ENCODE results near the gene GPX8. TPM values are rescaled to one million over a fixed set of nuclear protein-coding genes. Genes with fewer than 3 reads are reported as not detected.

Gene GPX8
- total and polyA plus RNA-seq, 2 of the 4 experiments (the other 2 are of a cell fraction): 131 to 166 TPM

GRCh38 chr5:55136521-55136920, 23.4 kb upstream of the GPX8 start:
- no peak overlapping the region for H3K56ac ChIP-seq (ENCODE audit: extremely low read depth, insufficient read depth, low read length)
- no peak overlapping the region for H3K4ac ChIP-seq (ENCODE audit: low read depth, low read length)
- H4K5ac ChIP-seq (ENCODE audit: low read depth, low read length): no peak overlapping the region
- no peak overlapping the region for H2BK5ac ChIP-seq (ENCODE audit: low read depth, low read length, poor library complexity, severe bottlenecking)
- H3K79me1 ChIP-seq (ENCODE audit: low read depth in 1 of 2, low read length in 2 of 2): no peaks in the 10 kb centered on the region
- in situ Hi-C loops (cut with MboI; ENCODE audit: low sequenced_read_pairs) (loop anchor here (25.0 kb wide), 1 partner anchor 649 kb away; no protein-coding TSS in a partner anchor), intact Hi-C loops (cut with micrococcal nuclease) (no loop called here), dilution Hi-C loops (cut with HindIII; ENCODE audit: low sequenced_read_pairs, unreplicated experiment) (loop anchor here (25.0 kb wide), 1 partner anchor 199 kb away; no protein-coding TSS in a partner anchor)
- TF ChIP-seq CHD1 (IDR thresholded peaks at IDR 0.05; ENCODE audit: low read depth, low read length) (no peak), RAD21 (IDR thresholded peaks at IDR 0.05; ENCODE audit: low read length) (no peak), ELK1 (IDR thresholded peaks at IDR 0.05; ENCODE audit: borderline replicate concordance, low read depth, low read length) (no peak), MAZ (IDR thresholded peaks at IDR 0.05; ENCODE audit: borderline replicate concordance, low read depth, low read length) (no peak), BHLHE40 (IDR thresholded peaks at IDR 0.05; ENCODE audit: low read depth, low read length) (no peak), USF2 (IDR thresholded peaks at IDR 0.05; ENCODE audit: low read depth, low read length) (no peak), MXI1 (IDR thresholded peaks at IDR 0.05; ENCODE audit: borderline replicate concordance, low read depth, low read length) (no peak), RCOR1 (IDR thresholded peaks at IDR 0.05; ENCODE audit: insufficient replicate concordance, low read length) (no peak), FOS (IDR thresholded peaks at IDR 0.05; ENCODE audit: low read depth, low read length) (no peak), MAFK (IDR thresholded peaks at IDR 0.05; ENCODE audit: low read depth, low read length) (no peak), CEBPB (IDR thresholded peaks at IDR 0.05; ENCODE audit: low read depth, low read length) (no peak), NFE2L2 (IDR thresholded peaks at IDR 0.05; ENCODE audit: low read depth, low read length) (no peak), RFX5 (IDR thresholded peaks at IDR 0.05; ENCODE audit: low read depth, low read length) (no peak), CTCF (conservative IDR thresholded peaks at IDR 0.05; ENCODE audit: low read depth, low read length) (no peak)
- H3K14ac ChIP-seq (replicated peaks; ENCODE audit: low read depth, low read length): no peak overlapping the region
- H2BK15ac ChIP-seq (ENCODE audit: low read depth, low read length): no peak overlapping the region
- H3K9me3 ChIP-seq (ENCODE audit: control insufficient read depth, insufficient read depth, low read length): no peaks in the 10 kb centered on the region; the same call in 1 of the 2 replicates
- WGBS, 2 experiments (ENCODE audit: extremely low coverage in 2 of 2, insufficient read length in 1 of 2): no CpG with 5 or more reads among the region's 3 CpGs
- no peak overlapping the region for H3K18ac ChIP-seq (ENCODE audit: low read depth, low read length)
- no peak for ATAC-seq (ENCODE audit: low read depth)
- H4K8ac ChIP-seq (ENCODE audit: low read depth in 2 of 2, low read length in 2 of 2): no peak overlapping the region
- no peak overlapping the region for H2BK20ac ChIP-seq (ENCODE audit: low read depth, low read length)
- ChIA-PET CTCF (interaction anchor here (0.7 kb wide), 1 partner anchor 94 kb away, joined by 3 read pairs; no protein-coding TSS in a partner anchor), POLR2A (ENCODE audit: unreplicated experiment) (no interaction called here)
- H3K23ac ChIP-seq (ENCODE audit: low read depth, low read length): no peak overlapping the region
- no peak overlapping the region for H3K4me2 ChIP-seq (ENCODE audit: low read depth, low read length)
- no peak overlapping the region for H2AK5ac ChIP-seq (ENCODE audit: low read depth, low read length)
- no peak overlapping the region for H2AFZ ChIP-seq (replicated peaks; ENCODE audit: low read length, poor library complexity)
- peaks cover 23% of the 10 kb centered on the region for H3K27me3 ChIP-seq (ENCODE audit: control insufficient read depth, insufficient read depth, low read length)
- H4K91ac ChIP-seq (ENCODE audit: insufficient read depth, low read depth, low read length): no peak overlapping the region
- 0 out of 2 replicates have a peak, but pooled peaks cover 3% of the 10 kb centered on the region for H3K4me1 ChIP-seq (ENCODE audit: control insufficient read depth, insufficient read depth, low read length)
- H3K4me3 ChIP-seq (ENCODE audit: insufficient read depth, low read depth, low read length): no peak overlapping the region
- no peak overlapping the region for H2BK120ac ChIP-seq (ENCODE audit: low read depth, low read length)
- H3K9ac ChIP-seq (ENCODE audit: low read depth, low read length): no peak overlapping the region
- DNase-seq: no peak
- no peaks in the 10 kb centered on the region for H3K36me3 ChIP-seq (ENCODE audit: control insufficient read depth, insufficient read depth, low read length)
- H4K20me1 ChIP-seq (ENCODE audit: insufficient read depth, low read length): no peaks in the 10 kb centered on the region
- BruUV-seq (replicated peaks): no TSS peak
- H2AK9ac ChIP-seq (replicated peaks; ENCODE audit: low read depth, low read length, poor library complexity): no peak overlapping the region
- H3K9me1 ChIP-seq (ENCODE audit: insufficient read depth, low read length): no peaks in the 10 kb centered on the region
- no peak overlapping the region for H3K27ac ChIP-seq (ENCODE audit: insufficient read depth, low read length)

All from IMR-90 (cell line).